Measurements from ENCODE around the gene LRCH4. TPM values are rescaled to one million over a fixed set of nuclear protein-coding genes. Genes with fewer than 3 reads are reported as not detected.

The LRCH4 gene
- total and polyA plus RNA-seq, 2 of the 8 experiments (the other 6 are each of a cell fraction or from before 2014, with no cell fraction given), result 15.5 to 36.6 TPM

GRCh38 chr7:100577507-100577906 is 8.4 kb downstream of the LRCH4 start:
- ChIA-PET CTCF (ENCODE audit: partially characterized antibody) (interaction anchor here (0.9 to 3.8 kb wide), 9 partner anchors 9 to 147 kb away, joined by 3 to 16 read pairs (median 5); partner anchors contain the start of genes FBXO24, LRCH4 and MOSPD3), POLR2A (ENCODE audit: partially characterized antibody) (interaction anchor here (0.6 to 2.6 kb wide), 5 partner anchors 8 to 244 kb away, joined by 3 to 10 read pairs (median 3); partner anchors contain the start of genes FBXO24 and LRCH4)
- Histone ChIP-seq H2BK120ac (replicated peaks; ENCODE audit: low read depth, low read length) (no peak overlapping the region), H3K14ac (ENCODE audit: insufficient read length) (no peak overlapping the region), H3K9ac (replicated peaks in 1 of 4; ENCODE audit: extremely low read depth in 1 of 4, low read depth in 3 of 4, low read length in 3 of 4) (no peak overlapping the region), H3K23me2 (ENCODE audit: low read depth, low read length) (peaks cover 7% of the 10 kb centered on the region), H2BK20ac (ENCODE audit: low read length) (no peak overlapping the region), H4K20me1 (replicated peaks in 1 of 2; ENCODE audit: control insufficient read depth in 1 of 2, insufficient read depth in 2 of 2, low read length in 2 of 2) (peaks cover 2 to 17% of the 10 kb centered on the region in 2 experiments), H3K79me2 (ENCODE audit: control insufficient read depth in 1 of 2, insufficient read depth in 2 of 2, low read length in 2 of 2) (no peaks in the 10 kb centered on the region), H2BK15ac (ENCODE audit: low read length) (no peak overlapping the region), H3K4ac (replicated peaks; ENCODE audit: insufficient read length, low read depth, low read length) (no peak overlapping the region), H3K36me3 (ENCODE audit: control insufficient read depth in 2 of 4, insufficient read depth in 4 of 4, low read length in 3 of 4) (peaks cover 15 to 41% (median 37%) of the 10 kb centered on the region in 4 experiments), H2BK12ac (ENCODE audit: low read depth, low read length) (no peak overlapping the region), H3K4me2 (ENCODE audit: insufficient read depth in 1 of 2, low read depth in 2 of 2, low read length in 2 of 2) (no peak overlapping the region), H4K91ac (replicated peaks; ENCODE audit: insufficient read length, low read length) (no peak overlapping the region), H4K5ac (ENCODE audit: insufficient read length, low read depth, low read length) (no peak overlapping the region), H2BK5ac (ENCODE audit: low read depth, low read length) (no peak overlapping the region; the same call in 1 of the 2 replicates), H3K56ac (replicated peaks; ENCODE audit: insufficient read length, low read depth, low read length) (no peak overlapping the region), H3K27ac (ENCODE audit: low read depth, low read length) (no peak overlapping the region), H4K8ac (ENCODE audit: extremely low read depth, insufficient read depth, low read length) (no peak overlapping the region), H3K23ac (ENCODE audit: insufficient read length) (no peak overlapping the region), H3K4me1 (replicated peaks in 1 of 4; ENCODE audit: control insufficient read depth in 3 of 4, insufficient read depth in 4 of 4, low read length in 3 of 4) (peaks cover 0 to 8% (median 4%) of the 10 kb centered on the region in 4 experiments; a peak in 4 of 7 replicates), H3K9me3 (ENCODE audit: insufficient read depth in 2 of 2, low read depth in 1 of 2, low read length in 1 of 2) (no peaks in the 10 kb centered on the region), H3K79me1 (ENCODE audit: low read depth, low read length) (peaks cover 7% of the 10 kb centered on the region), H3K18ac (ENCODE audit: extremely low read depth, low read length) (no peak overlapping the region), H2AK5ac (ENCODE audit: low read depth, low read length) (no peak overlapping the region), H3K4me3 (ENCODE audit: extremely low read depth in 1 of 4, insufficient read depth in 2 of 4, low read depth in 3 of 4, low read length in 4 of 4) (no peak overlapping the region), H3K27me3 (replicated peaks in 1 of 4; ENCODE audit: control insufficient read depth in 3 of 4, extremely low read depth in 1 of 4, insufficient read depth in 3 of 4, low read length in 3 of 4) (peaks cover 0 to 2% (median 0%) of the 10 kb centered on the region in 4 experiments; a peak in 1 of 7 replicates), H2AFZ (ENCODE audit: low read length) (no peak overlapping the region)
- FAIRE-seq (no peak), DNase-seq (ENCODE audit: low read depth in 1 of 2, low spot score in 2 of 2) (no peak)
- TF ChIP-seq MAX (IDR thresholded peaks at IDR 0.05), result no peak
- no peak for TF ChIP-seq CEBPB (IDR thresholded peaks at IDR 0.05; ENCODE audit: low read depth, low read length)
- TF ChIP-seq ATF2 (IDR thresholded peaks at IDR 0.05; ENCODE audit: low read length), result no peak
- no peak for TF ChIP-seq KDM5A (IDR thresholded peaks at IDR 0.05; ENCODE audit: low read length)
- no peak for TF ChIP-seq TEAD4 (IDR thresholded peaks at IDR 0.05; ENCODE audit: low read depth, low read length)
- no peak for TF ChIP-seq SP1 (IDR thresholded peaks at IDR 0.05; ENCODE audit: low read depth, low read length)
- TF ChIP-seq GABPA (IDR thresholded peaks at IDR 0.05; ENCODE audit: borderline replicate concordance, insufficient read depth, low read length), result no peak
- no peak for TF ChIP-seq POU5F1 (IDR thresholded peaks at IDR 0.05; ENCODE audit: low read depth, low read length)
- no peak for TF ChIP-seq HDAC2 (IDR thresholded peaks at IDR 0.05; ENCODE audit: borderline replicate concordance in 1 of 2, low read depth in 2 of 2, low read length in 2 of 2)
- no peak for TF ChIP-seq NANOG (IDR thresholded peaks at IDR 0.05; ENCODE audit: insufficient read depth, low read depth, low read length, poor library complexity, severe bottlenecking)
- 87% methylated on average over 12 of the region's 14 CpGs; no CpG with 5 or more reads in 1 of the 2 experiments for WGBS, 2 experiments (ENCODE audit: extremely low coverage in 1 of 2, insufficient coverage in 1 of 2, insufficient read length in 1 of 2, insufficient replicate concordance in 2 of 2, low coverage in 1 of 2, low lambda C conversion rate in 2 of 2, missing lambda C conversion rate in 1 of 2)

Data from H1 (cell line).